Loucy (cell line): ENCODE measurements around the gene FOXL3.

ENCODE experiments used
- H2AFZ ChIP-seq: fragments of 200-600 bp; sonication (generic); 2 replicates; pipeline ENCODE4 v1.6.0; 2016; ENCODE audit warnings: antibody characterized with exemption, mild to moderate bottlenecking, low read length, moderate library complexity
- H3F3A ChIP-seq: fragments of 200-600 bp; 2 replicates; pipeline ENCODE4 v1.6.0; 2016; ENCODE audit warnings: antibody characterized with exemption, low read depth, mild to moderate bottlenecking
- H3K27me3 ChIP-seq: fragments of 200-600 bp; sonication (generic); 2 replicates; pipeline ENCODE4 v1.6.1; 2014; ENCODE audit warnings: low read length, mild to moderate bottlenecking; ENCODE audit not compliant: insufficient read depth, poor library complexity, severe bottlenecking
- H3K36me3 ChIP-seq: fragments of 200-600 bp; sonication (generic); 2 replicates; pipeline ENCODE4 v1.6.1; 2016; ENCODE audit warnings: low read length; ENCODE audit not compliant: insufficient read depth
- H3K4me1 ChIP-seq: fragments of 200-600 bp; sonication (generic); 2 replicates; pipeline ENCODE4 v1.5.1; 2014; ENCODE audit warnings: low read length, mild to moderate bottlenecking; ENCODE audit not compliant: insufficient read depth, poor library complexity, severe bottlenecking
- H3K4me2 ChIP-seq: fragments of 200-600 bp; sonication (generic); 2 replicates; pipeline ENCODE4 v1.6.0; 2014; ENCODE audit warnings: antibody characterized with exemption, low read length, low read depth, mild to moderate bottlenecking; ENCODE audit not compliant: poor library complexity, severe bottlenecking
- H3K4me3 ChIP-seq: fragments of 200-600 bp; sonication (generic); 2 replicates; pipeline ENCODE4 v1.5.1; 2014; ENCODE audit warnings: low read length, mild to moderate bottlenecking, mixed read lengths; ENCODE audit not compliant: poor library complexity, severe bottlenecking
- H3K79me2 ChIP-seq: fragments of 200-600 bp; sonication (generic); 2 replicates; pipeline ENCODE4 v1.6.1; 2014; ENCODE audit warnings: low read length; ENCODE audit not compliant: insufficient read depth
- H3K9ac ChIP-seq: fragments of 200-600 bp; sonication (generic); 2 replicates; pipeline ENCODE4 v1.6.0; 2014; ENCODE audit warnings: mild to moderate bottlenecking, low read depth, low read length, moderate library complexity; ENCODE audit not compliant: poor library complexity, severe bottlenecking
- H3K9me2 ChIP-seq: fragments of 200-600 bp; sonication (generic); replicated peaks from 2 replicates; pipeline ENCODE4 v1.6.1; 2016; ENCODE audit warnings: low read depth, low read length, mixed read lengths
- H3K9me3 ChIP-seq: fragments of 200-600 bp; sonication (generic); 2 replicates; pipeline ENCODE4 v1.6.1; 2014; ENCODE audit warnings: mild to moderate bottlenecking, antibody characterized with exemption, low read length, low read depth; ENCODE audit not compliant: insufficient read depth
- H4K20me1 ChIP-seq: fragments of 200-600 bp; sonication (generic); 2 replicates; pipeline ENCODE4 v1.6.0; 2014; ENCODE audit warnings: antibody characterized with exemption, low read length, mild to moderate bottlenecking; ENCODE audit not compliant: insufficient read depth, poor library complexity, severe bottlenecking
- EZH2phosphoT487 ChIP-seq: fragments of 200-600 bp; IDR thresholded peaks from 2 replicates; pipeline ENCODE4 v1.6.1; 2018; ENCODE audit warnings: antibody characterized with exemption, mild to moderate bottlenecking, moderate library complexity, borderline replicate concordance
- TF ChIP-seq, protein P1 (sequence below): fragments of 200-600 bp; sonication (generic); conservative IDR thresholded peaks from 2 replicates; pipeline ENCODE4 v1.5.1; 2014; ENCODE audit warnings: mild to moderate bottlenecking, antibody characterized with exemption, low read length

FOXL3 gene

GRCh38 chr7:339062-339342 lies 49.0 kb downstream of the FOXL3 start:
- Histone ChIP-seq H4K20me1 (no peaks in the 10 kb centered on the region), H3K4me1 (no peaks in the 10 kb centered on the region), H3K9me2 (no peaks in the 10 kb centered on the region), H3K79me2 (no peaks in the 10 kb centered on the region), H3K27me3 (no peaks in the 10 kb centered on the region), H3K9ac (no peak overlapping the region), H3K36me3 (no peaks in the 10 kb centered on the region), H3K9me3 (peaks cover 6% of the 10 kb centered on the region; the same call in 1 of the 2 replicates), H3F3A (no peaks in the 10 kb centered on the region; the same call in 1 of the 2 replicates), H3K4me3 (no peak overlapping the region), H3K4me2 (no peak overlapping the region), H2AFZ (no peak overlapping the region)
- TF ChIP-seq, protein P1, sequence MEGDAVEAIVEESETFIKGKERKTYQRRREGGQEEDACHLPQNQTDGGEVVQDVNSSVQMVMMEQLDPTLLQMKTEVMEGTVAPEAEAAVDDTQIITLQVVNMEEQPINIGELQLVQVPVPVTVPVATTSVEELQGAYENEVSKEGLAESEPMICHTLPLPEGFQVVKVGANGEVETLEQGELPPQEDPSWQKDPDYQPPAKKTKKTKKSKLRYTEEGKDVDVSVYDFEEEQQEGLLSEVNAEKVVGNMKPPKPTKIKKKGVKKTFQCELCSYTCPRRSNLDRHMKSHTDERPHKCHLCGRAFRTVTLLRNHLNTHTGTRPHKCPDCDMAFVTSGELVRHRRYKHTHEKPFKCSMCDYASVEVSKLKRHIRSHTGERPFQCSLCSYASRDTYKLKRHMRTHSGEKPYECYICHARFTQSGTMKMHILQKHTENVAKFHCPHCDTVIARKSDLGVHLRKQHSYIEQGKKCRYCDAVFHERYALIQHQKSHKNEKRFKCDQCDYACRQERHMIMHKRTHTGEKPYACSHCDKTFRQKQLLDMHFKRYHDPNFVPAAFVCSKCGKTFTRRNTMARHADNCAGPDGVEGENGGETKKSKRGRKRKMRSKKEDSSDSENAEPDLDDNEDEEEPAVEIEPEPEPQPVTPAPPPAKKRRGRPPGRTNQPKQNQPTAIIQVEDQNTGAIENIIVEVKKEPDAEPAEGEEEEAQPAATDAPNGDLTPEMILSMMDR: no peak
- no peak for TF ChIP-seq EZH2phosphoT487

DNA sequence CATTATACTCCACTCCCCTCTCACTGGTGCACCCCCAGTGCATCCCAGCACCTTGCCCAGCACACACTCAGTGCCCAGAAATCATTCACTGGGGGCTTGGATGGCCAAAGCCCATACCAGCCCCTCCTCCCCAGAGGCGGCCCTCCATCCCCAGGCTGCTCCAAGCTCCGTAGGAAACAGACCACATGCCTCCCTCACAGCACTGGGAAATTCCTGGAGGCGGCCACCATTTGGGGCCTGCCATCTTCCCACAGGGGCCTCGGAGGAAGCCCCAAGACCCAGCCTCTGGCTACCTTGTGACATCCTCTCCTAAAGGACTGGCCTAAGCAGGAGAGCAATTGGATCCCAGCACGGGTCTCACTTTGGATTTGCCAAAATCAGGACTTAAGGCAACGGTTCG lies 49.7 kb downstream of the FOXL3 start:
- H3K27me3 ChIP-seq: no peaks in the 10 kb centered on the region
- no peaks in the 10 kb centered on the region for H3F3A ChIP-seq
- TF ChIP-seq EZH2phosphoT487: no peak
- TF ChIP-seq, protein P1: no peak
- H3K9me3 ChIP-seq: peaks cover 8% of the 10 kb centered on the region; the same call in 1 of the 2 replicates
- no peaks in the 10 kb centered on the region for H4K20me1 ChIP-seq
- no peak overlapping the region for H3K4me2 ChIP-seq
- H3K79me2 ChIP-seq: no peaks in the 10 kb centered on the region
- H2AFZ ChIP-seq: no peak overlapping the region
- H3K4me1 ChIP-seq: no peaks in the 10 kb centered on the region
- H3K9ac ChIP-seq: no peak overlapping the region
- H3K4me3 ChIP-seq: no peak overlapping the region
- H3K36me3 ChIP-seq: no peaks in the 10 kb centered on the region
- H3K9me2 ChIP-seq: no peaks in the 10 kb centered on the region

DNA sequence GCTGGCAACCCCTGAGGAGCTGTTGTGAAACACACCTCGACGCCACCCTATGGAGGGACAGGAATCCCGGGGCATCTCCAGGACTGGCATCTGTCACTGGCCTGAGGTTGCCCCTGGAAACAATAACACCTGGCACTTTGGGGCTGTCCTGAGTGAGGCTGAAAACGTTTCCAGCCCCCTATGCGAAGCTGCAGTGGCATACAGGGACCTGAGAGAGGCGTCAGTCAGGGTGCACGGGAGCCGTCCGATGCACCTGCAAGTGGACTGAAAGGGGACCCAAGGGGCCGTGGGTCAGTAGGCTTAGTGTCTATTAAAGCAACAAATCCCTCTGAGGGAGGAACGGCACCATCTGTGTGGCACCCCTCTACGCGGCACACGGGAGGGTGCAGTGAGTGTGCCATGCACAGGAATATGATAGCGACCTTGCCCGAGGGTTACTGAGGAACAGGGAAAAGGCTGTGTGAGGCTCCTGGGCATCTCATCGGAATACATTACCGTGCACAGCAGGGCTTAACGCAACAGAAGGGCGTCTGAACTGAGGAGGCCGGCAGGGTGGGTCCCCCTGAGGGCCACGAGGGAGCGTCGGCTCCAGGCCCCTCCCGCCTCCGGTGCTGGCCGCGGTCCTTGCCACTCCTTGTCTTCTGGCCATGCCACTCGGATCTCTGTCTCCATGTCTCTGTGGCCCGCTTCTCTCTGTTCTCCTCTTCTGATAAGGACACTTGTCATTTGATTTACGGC lies 50.4 kb downstream of the FOXL3 start:
- Histone ChIP-seq H3K27me3 (no peaks in the 10 kb centered on the region), H3K9me3 (peaks cover 11% of the 10 kb centered on the region; the same call in 1 of the 2 replicates), H2AFZ (no peak overlapping the region), H3K36me3 (no peaks in the 10 kb centered on the region), H3F3A (no peaks in the 10 kb centered on the region), H3K79me2 (no peaks in the 10 kb centered on the region), H4K20me1 (no peaks in the 10 kb centered on the region), H3K4me2 (no peak overlapping the region), H3K9ac (no peak overlapping the region), H3K9me2 (no peaks in the 10 kb centered on the region), H3K4me3 (no peak overlapping the region), H3K4me1 (no peaks in the 10 kb centered on the region)
- TF ChIP-seq, protein P1: no peak
- no peak for TF ChIP-seq EZH2phosphoT487
